CD4-positive, alpha-beta T cell treated with Interleukin-4 for 4 hours (primary cell): ENCODE measurements around the gene TFEC.

Experiments used
- DNase-seq: peaks from one replicate; pipeline ENCODE4 v3.0.0-alpha.2; 2020

The TFEC gene

GRCh38 chr7:115914951-115915350 lies 115.6 kb downstream of the TFEC start:
- no peak for DNase-seq

- DNase-seq, result no peak
These were observed 119.1 kb downstream of the TFEC start for GRCh38 chr7:115911465-115911864.

- DNase-seq, result peak; percentile 19
These were observed 119.9 kb downstream of the TFEC start for GRCh38 chr7:115910541-115911164.

GRCh38 chr7:115906731-115907130 lies 123.8 kb downstream of the TFEC start:
- no peak for DNase-seq

- no peak for DNase-seq
These were observed 140.9 kb downstream of the TFEC start for GRCh38 chr7:115889669-115889984.

- no peak for DNase-seq
These were observed 141.4 kb downstream of the TFEC start for GRCh38 chr7:115888981-115889668.

GRCh38 chr7:115885550-115885949 lies 145.0 kb downstream of the TFEC start:
- no peak for DNase-seq
